Ishikawa (cell line): ENCODE results near the gene STMN3.

Source experiments
- CEBPB ChIP-seq: IDR thresholded peaks from 2 replicates; pipeline ENCODE4 v1.6.1; 2012
- CREB1 ChIP-seq: IDR thresholded peaks from 2 replicates; pipeline ENCODE4 v1.6.1; 2012; ENCODE audit warnings: low read depth
- EGR1 ChIP-seq: IDR thresholded peaks from 2 replicates; pipeline ENCODE4 v1.6.1; 2012
- EP300 ChIP-seq: IDR thresholded peaks from 2 replicates; pipeline ENCODE4 v1.6.1; 2012; ENCODE audit warnings: borderline replicate concordance
- FOXM1 ChIP-seq: IDR thresholded peaks from 2 replicates; pipeline ENCODE4 v1.6.1; 2012; ENCODE audit warnings: low read depth, borderline replicate concordance
- MAX ChIP-seq: IDR thresholded peaks from 2 replicates; pipeline ENCODE4 v1.6.1; 2012
- NFIC ChIP-seq: IDR thresholded peaks from 2 replicates; pipeline ENCODE4 v1.6.1; 2012
- RAD21 ChIP-seq: IDR thresholded peaks from 2 replicates; pipeline ENCODE4 v1.6.1; 2012; ENCODE audit warnings: low read depth
- REST ChIP-seq: IDR thresholded peaks from 2 replicates; pipeline ENCODE4 v1.6.1; 2012; ENCODE audit warnings: low read depth, mild to moderate bottlenecking
- TAF1 ChIP-seq: IDR thresholded peaks from 2 replicates; pipeline ENCODE4 v1.6.1; 2012; ENCODE audit warnings: low read depth, mild to moderate bottlenecking
- TCF12 ChIP-seq: IDR thresholded peaks from 2 replicates; pipeline ENCODE4 v1.6.1; 2012; ENCODE audit warnings: low read depth
- TEAD4 ChIP-seq: IDR thresholded peaks from 2 replicates; pipeline ENCODE4 v1.6.1; 2012
- USF1 ChIP-seq: IDR thresholded peaks from 2 replicates; pipeline ENCODE4 v1.6.1; 2012
- YY1 ChIP-seq: IDR thresholded peaks from 2 replicates; pipeline ENCODE4 v1.6.1; 2012; ENCODE audit warnings: low read depth
- ZBTB7A ChIP-seq: IDR thresholded peaks from 2 replicates; pipeline ENCODE4 v1.6.1; 2012; ENCODE audit warnings: low read depth

The STMN3 gene

GRCh38 chr20:63641792-63642523 lies 11.3 kb downstream of the STMN3 start:
- TF ChIP-seq TCF12 (no peak), CREB1 (no peak), YY1 (peak; percentile 69), TEAD4 (no peak), ZBTB7A (peak; percentile 59; the same call in 1 of the 2 replicates), USF1 (0 out of 2 replicates have a peak, but pooled peaks have one; percentile 1), RAD21 (peak; percentile 45), MAX (peak; percentile 75), EGR1 (peak; percentile 14; the same call in 1 of the 2 replicates), REST (peak; percentile 9)

GRCh38 chr20:63641146-63641791 lies 12.0 kb downstream of the STMN3 start:
- no peak for TF ChIP-seq CEBPB
- peak; percentile 52 for TF ChIP-seq EGR1

- TF ChIP-seq EGR1 (no peak), TEAD4 (no peak), FOXM1 (no peak), ZBTB7A (no peak), MAX (no peak), YY1 (no peak), EP300 (no peak), NFIC (no peak), TAF1 (no peak), CREB1 (no peak)
Measured at GRCh38 chr20:63640086-63640485, 13.1 kb downstream of the STMN3 start.

DNA sequence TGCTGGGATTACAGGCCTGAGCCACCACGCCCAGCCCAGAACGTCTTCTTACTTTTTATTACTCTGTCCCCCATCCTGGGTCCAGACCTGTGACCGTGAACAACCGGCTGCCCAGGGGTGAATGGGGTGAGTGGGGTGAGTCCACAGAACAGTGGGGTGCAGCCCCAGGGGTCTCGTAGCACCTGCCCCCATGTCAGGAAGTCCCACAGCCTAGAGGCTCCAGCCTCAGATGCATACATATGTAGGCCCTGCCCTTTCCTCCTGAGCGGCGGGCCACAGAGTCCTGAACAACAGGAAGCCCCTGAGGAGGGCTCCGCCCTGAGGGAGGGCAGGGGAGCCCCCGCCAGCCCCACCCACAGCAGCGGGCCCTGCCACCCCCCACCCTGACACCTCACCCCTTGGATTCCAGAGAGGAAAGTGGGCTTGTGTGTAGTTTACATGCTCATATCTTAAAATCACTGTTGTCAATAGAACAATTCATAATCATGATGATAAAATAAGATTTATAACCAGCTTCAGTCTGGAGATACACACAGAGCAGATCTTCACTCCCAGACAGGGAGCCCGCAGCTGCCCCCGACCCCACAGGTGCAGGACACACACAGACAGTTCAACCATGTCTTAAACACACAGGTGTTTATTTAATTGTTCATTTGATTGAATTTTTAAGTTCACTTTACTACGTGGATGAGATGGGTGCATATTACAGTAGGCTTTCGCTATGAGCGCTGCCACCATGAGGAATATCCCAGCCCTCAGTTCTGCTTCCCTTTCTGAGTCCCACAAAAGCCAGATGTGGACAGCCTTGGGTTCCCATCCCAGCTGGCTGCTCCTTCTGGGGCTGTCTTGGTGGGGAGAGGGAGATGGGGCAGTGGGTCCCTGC lies 13.9 kb downstream of the STMN3 start:
- TF ChIP-seq MAX (no peak), USF1 (no peak), EGR1 (no peak), YY1 (no peak), TEAD4 (no peak), CREB1 (no peak), FOXM1 (no peak)

- TF ChIP-seq MAX: no peak
- no peak for TF ChIP-seq CEBPB
- TF ChIP-seq TCF12: no peak
- no peak for TF ChIP-seq ZBTB7A
- TF ChIP-seq TEAD4: no peak
- no peak for TF ChIP-seq USF1
Measured at GRCh38 chr20:63636752-63637628, 16.2 kb downstream of the STMN3 start.
